ENCODE measurements around the gene PIGV.

PIGV gene

GRCh38 chr1:26788836-26789611 is 1.3 kb downstream of the PIGV start:
- no peaks in the 10 kb centered on the region for H3K36me3 ChIP-seq (replicated peaks; ENCODE audit: low read depth, low read length)
- peaks cover 17% of the 10 kb centered on the region for H3K79me2 ChIP-seq (ENCODE audit: low read length)
- H2AFZ ChIP-seq (ENCODE audit: low read depth, low read length), result no peak overlapping the region
- H3K4me1 ChIP-seq (ENCODE audit: low read length), result peaks cover 45% of the 10 kb centered on the region
- H3K4me3 ChIP-seq (ENCODE audit: low read length), result peak overlapping the region; percentile 95
- H4K20me1 ChIP-seq (ENCODE audit: insufficient read depth, low read length), result no peaks in the 10 kb centered on the region
- no peak for TF ChIP-seq EZH2phosphoT487 (IDR thresholded peaks at IDR 0.05; ENCODE audit: low read depth)
- TF ChIP-seq CTCF (IDR thresholded peaks at IDR 0.05; ENCODE audit: low read depth, low read length), result peak; percentile 76
- H3K9me3 ChIP-seq (ENCODE audit: insufficient read depth, low read length), result no peaks in the 10 kb centered on the region
- peak overlapping the region; percentile 98 for H3K27ac ChIP-seq (ENCODE audit: low read length)
- no peaks in the 10 kb centered on the region for H3K27me3 ChIP-seq (ENCODE audit: low read depth, low read length)
- H3K9ac ChIP-seq (ENCODE audit: low read length), result peak overlapping the region; percentile 97
- peak overlapping the region; percentile 96 for H3K4me2 ChIP-seq (ENCODE audit: low read length)

GRCh38 chr1:26789612-26789865 is 1.8 kb downstream of the PIGV start:
- H3K27ac ChIP-seq (ENCODE audit: low read length), result no peak overlapping the region
- no peaks in the 10 kb centered on the region for H3K27me3 ChIP-seq (ENCODE audit: low read depth, low read length)
- H3K4me1 ChIP-seq (ENCODE audit: low read length), result peaks cover 44% of the 10 kb centered on the region
- peak overlapping the region; percentile 95; the same call in 1 of the 2 replicates for H3K4me3 ChIP-seq (ENCODE audit: low read length)
- TF ChIP-seq EZH2phosphoT487 (IDR thresholded peaks at IDR 0.05; ENCODE audit: low read depth) (no peak), CTCF (IDR thresholded peaks at IDR 0.05; ENCODE audit: low read depth, low read length) (no peak)
- peaks cover 17% of the 10 kb centered on the region for H3K79me2 ChIP-seq (ENCODE audit: low read length)
- H3K36me3 ChIP-seq (replicated peaks; ENCODE audit: low read depth, low read length), result no peaks in the 10 kb centered on the region
- no peak overlapping the region for H3K9ac ChIP-seq (ENCODE audit: low read length)
- H4K20me1 ChIP-seq (ENCODE audit: insufficient read depth, low read length), result no peaks in the 10 kb centered on the region
- H2AFZ ChIP-seq (ENCODE audit: low read depth, low read length), result no peak overlapping the region
- peak overlapping the region; percentile 96; the same call in 1 of the 2 replicates for H3K4me2 ChIP-seq (ENCODE audit: low read length)
- H3K9me3 ChIP-seq (ENCODE audit: insufficient read depth, low read length), result no peaks in the 10 kb centered on the region

DNA sequence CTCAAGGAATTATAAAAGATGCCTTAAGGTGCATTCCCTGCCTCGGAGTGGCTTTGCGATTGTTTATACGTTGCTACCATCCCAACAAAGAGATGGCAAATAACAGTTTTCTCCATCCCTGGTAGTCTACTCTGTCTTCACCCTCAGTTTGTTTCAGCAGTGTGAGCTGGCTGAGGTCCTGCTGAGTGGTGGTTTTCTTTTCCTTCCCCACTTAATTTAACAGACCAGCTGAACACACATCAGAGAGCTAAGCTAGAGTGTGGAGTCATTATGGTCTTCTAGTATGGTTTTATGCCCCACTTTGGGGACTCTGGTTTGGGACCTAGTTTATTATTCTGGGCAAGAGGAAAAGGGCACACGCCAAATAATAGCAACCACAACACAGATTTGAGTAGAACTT is 2.2 kb downstream of the PIGV start:
- Histone ChIP-seq H3K4me1 (ENCODE audit: low read length) (peaks cover 41% of the 10 kb centered on the region), H3K4me2 (ENCODE audit: low read length) (peak overlapping the region; percentile 46; the same call in 1 of the 2 replicates)

GRCh38 chr1:26790551-26790953 is 2.8 kb downstream of the PIGV start:
- Histone ChIP-seq H3K79me2 (ENCODE audit: low read length) (peaks cover 17% of the 10 kb centered on the region), H4K20me1 (ENCODE audit: insufficient read depth, low read length) (no peaks in the 10 kb centered on the region), H3K4me3 (ENCODE audit: low read length) (0 out of 2 replicates have a peak overlapping the region, but pooled peaks have one; percentile 10), H3K27me3 (ENCODE audit: low read depth, low read length) (no peaks in the 10 kb centered on the region), H3K27ac (ENCODE audit: low read length) (no peak overlapping the region), H3K9ac (ENCODE audit: low read length) (no peak overlapping the region), H3K4me1 (ENCODE audit: low read length) (peaks cover 35% of the 10 kb centered on the region), H2AFZ (ENCODE audit: low read depth, low read length) (no peak overlapping the region), H3K4me2 (ENCODE audit: low read length) (peak overlapping the region; percentile 46), H3K36me3 (replicated peaks; ENCODE audit: low read depth, low read length) (peaks cover 2% of the 10 kb centered on the region), H3K9me3 (ENCODE audit: insufficient read depth, low read length) (no peaks in the 10 kb centered on the region)
- TF ChIP-seq EZH2phosphoT487 (IDR thresholded peaks at IDR 0.05; ENCODE audit: low read depth), result no peak
- no peak for TF ChIP-seq CTCF (IDR thresholded peaks at IDR 0.05; ENCODE audit: low read depth, low read length)

More for the DNA sequence above, 2.2 kb downstream of the PIGV start:
- Histone ChIP-seq H4K20me1 (ENCODE audit: insufficient read depth, low read length) (no peaks in the 10 kb centered on the region), H3K9me3 (ENCODE audit: insufficient read depth, low read length) (no peaks in the 10 kb centered on the region), H3K27ac (ENCODE audit: low read length) (no peak overlapping the region), H3K36me3 (replicated peaks; ENCODE audit: low read depth, low read length) (no peaks in the 10 kb centered on the region), H3K4me3 (ENCODE audit: low read length) (no peak overlapping the region), H2AFZ (ENCODE audit: low read depth, low read length) (no peak overlapping the region), H3K27me3 (ENCODE audit: low read depth, low read length) (no peaks in the 10 kb centered on the region), H3K9ac (ENCODE audit: low read length) (no peak overlapping the region), H3K79me2 (ENCODE audit: low read length) (peaks cover 17% of the 10 kb centered on the region)
- no peak for TF ChIP-seq CTCF (IDR thresholded peaks at IDR 0.05; ENCODE audit: low read depth, low read length)
- no peak for TF ChIP-seq EZH2phosphoT487 (IDR thresholded peaks at IDR 0.05; ENCODE audit: low read depth)

All from OCI-LY3 (cell line).